HepG2 (cell line): ENCODE measurements around the gene ACAP3. TPM values are rescaled to one million over a fixed set of nuclear protein-coding genes. Genes with fewer than 3 reads are reported as not detected.

Experiments
- MEIS2 ChIP-seq: sonication (generic); formaldehyde crosslinking; IDR thresholded peaks from 2 replicates; pipeline ENCODE4 v1.9.0; 2021; ENCODE audit warnings: mild to moderate bottlenecking, missing genetic modification reagents
- NCOA1 ChIP-seq: sonication (generic); formaldehyde crosslinking; IDR thresholded peaks from 2 replicates; pipeline ENCODE4 v1.9.0; 2021; ENCODE audit warnings: missing genetic modification reagents
- NCOA2 ChIP-seq: sonication (generic); formaldehyde crosslinking; IDR thresholded peaks from 2 replicates; pipeline ENCODE4 v1.8.0; 2022; ENCODE audit warnings: inconsistent platforms
- RCOR2 ChIP-seq: IDR thresholded peaks from 2 replicates; pipeline ENCODE4 v1.6.1; 2016; ENCODE audit warnings: missing biosample characterization, missing genetic modification reagents
- TGIF2 ChIP-seq: IDR thresholded peaks from 2 replicates; pipeline ENCODE4 v1.6.1; 2016; ENCODE audit warnings: control low read depth, missing compliant biosample characterization
- ZFP91 ChIP-seq: sonication (generic); formaldehyde crosslinking; IDR thresholded peaks from 2 replicates; pipeline ENCODE4 v1.9.0; 2022; ENCODE audit warnings: missing genetic modification reagents, mild to moderate bottlenecking, borderline replicate concordance
- ZNF224 ChIP-seq: sonication (generic); formaldehyde crosslinking; IDR thresholded peaks from 2 replicates; pipeline ENCODE4 v1.5.0; 2020; ENCODE audit warnings: mild to moderate bottlenecking, missing genetic modification reagents
- ZNF530 ChIP-seq: sonication (generic); formaldehyde crosslinking; IDR thresholded peaks from 2 replicates; pipeline ENCODE4 v1.5.0; 2020; ENCODE audit warnings: low read depth, mild to moderate bottlenecking, missing genetic modification reagents
- ZNF670 ChIP-seq: sonication (generic); formaldehyde crosslinking; IDR thresholded peaks from 2 replicates; pipeline ENCODE4 v1.8.0; 2022; ENCODE audit warnings: mild to moderate bottlenecking, missing genetic modification reagents, borderline replicate concordance
- ZNF878 ChIP-seq: sonication (generic); formaldehyde crosslinking; IDR thresholded peaks from 2 replicates; pipeline ENCODE4 v1.8.1; 2023; ENCODE audit warnings: mild to moderate bottlenecking, missing genetic modification reagents, moderate library complexity
- polyA plus RNA-seq, 8 experiments: library from polyadenylated mRNA; depleted of rRNA in 3 of 8; stranded (reverse) in 7 of 8; unstranded in 1 of 8; fragments of >200 nt; fragmentation: Illumina TruSeq in 4 of 8; extraction: Trizol in 4 of 8; gene quantifications; 2 replicates each; pipeline versions ENCODE4 v1.2.1 to v1.2.3, GENCODE V29; 2011 to 2016; ENCODE audit warnings: low read depth in 4 of 8, missing spikeins in 1 of 8, mixed read lengths in 1 of 8; ENCODE audit not compliant: insufficient read depth in 1 of 8
- total RNA-seq, 5 experiments: library from RNA; depleted of rRNA; stranded (reverse); fragments of >200 nt; fragmentation: Illumina TruSeq; extraction: Trizol; gene quantifications; 2 replicates each; pipeline ENCODE4 v1.2.3, GENCODE V29; 2016; ENCODE audit warnings: low read depth in 1 of 5
- TF ChIP-seq, protein P1 (sequence below): sonication (generic); formaldehyde crosslinking; IDR thresholded peaks from 2 replicates; pipeline ENCODE4 v1.5.1; 2020; ENCODE audit warnings: mild to moderate bottlenecking, missing genetic modification reagents, moderate library complexity
- TF ChIP-seq, protein P2 (sequence below): sonication (generic); formaldehyde crosslinking; IDR thresholded peaks from 2 replicates; pipeline ENCODE4 v1.4.0; 2020; ENCODE audit warnings: missing genetic modification reagents
- TF ChIP-seq, protein P3 (sequence below), 2 experiments: fragments of 450-650 bp in 1 of 2; sonication (generic) in 1 of 2; formaldehyde crosslinking; IDR thresholded peaks; 2 replicates each; pipeline versions ENCODE4 v1.5.0 to v1.8.0; 2020 to 2022; ENCODE audit warnings: mild to moderate bottlenecking in 1 of 2, missing genetic modification reagents in 1 of 2
- TF ChIP-seq, protein P4 (sequence below): sonication (generic); formaldehyde crosslinking; IDR thresholded peaks from 2 replicates; pipeline ENCODE4 v1.4.0; 2020; ENCODE audit warnings: missing genetic modification reagents, borderline replicate concordance

Gene ACAP3
- total and polyA plus RNA-seq, 2 of the 13 experiments (the other 11 are each of a cell fraction or from before 2014, with no cell fraction given): 29.4 to 50.8 TPM

- TF ChIP-seq, protein P1, sequence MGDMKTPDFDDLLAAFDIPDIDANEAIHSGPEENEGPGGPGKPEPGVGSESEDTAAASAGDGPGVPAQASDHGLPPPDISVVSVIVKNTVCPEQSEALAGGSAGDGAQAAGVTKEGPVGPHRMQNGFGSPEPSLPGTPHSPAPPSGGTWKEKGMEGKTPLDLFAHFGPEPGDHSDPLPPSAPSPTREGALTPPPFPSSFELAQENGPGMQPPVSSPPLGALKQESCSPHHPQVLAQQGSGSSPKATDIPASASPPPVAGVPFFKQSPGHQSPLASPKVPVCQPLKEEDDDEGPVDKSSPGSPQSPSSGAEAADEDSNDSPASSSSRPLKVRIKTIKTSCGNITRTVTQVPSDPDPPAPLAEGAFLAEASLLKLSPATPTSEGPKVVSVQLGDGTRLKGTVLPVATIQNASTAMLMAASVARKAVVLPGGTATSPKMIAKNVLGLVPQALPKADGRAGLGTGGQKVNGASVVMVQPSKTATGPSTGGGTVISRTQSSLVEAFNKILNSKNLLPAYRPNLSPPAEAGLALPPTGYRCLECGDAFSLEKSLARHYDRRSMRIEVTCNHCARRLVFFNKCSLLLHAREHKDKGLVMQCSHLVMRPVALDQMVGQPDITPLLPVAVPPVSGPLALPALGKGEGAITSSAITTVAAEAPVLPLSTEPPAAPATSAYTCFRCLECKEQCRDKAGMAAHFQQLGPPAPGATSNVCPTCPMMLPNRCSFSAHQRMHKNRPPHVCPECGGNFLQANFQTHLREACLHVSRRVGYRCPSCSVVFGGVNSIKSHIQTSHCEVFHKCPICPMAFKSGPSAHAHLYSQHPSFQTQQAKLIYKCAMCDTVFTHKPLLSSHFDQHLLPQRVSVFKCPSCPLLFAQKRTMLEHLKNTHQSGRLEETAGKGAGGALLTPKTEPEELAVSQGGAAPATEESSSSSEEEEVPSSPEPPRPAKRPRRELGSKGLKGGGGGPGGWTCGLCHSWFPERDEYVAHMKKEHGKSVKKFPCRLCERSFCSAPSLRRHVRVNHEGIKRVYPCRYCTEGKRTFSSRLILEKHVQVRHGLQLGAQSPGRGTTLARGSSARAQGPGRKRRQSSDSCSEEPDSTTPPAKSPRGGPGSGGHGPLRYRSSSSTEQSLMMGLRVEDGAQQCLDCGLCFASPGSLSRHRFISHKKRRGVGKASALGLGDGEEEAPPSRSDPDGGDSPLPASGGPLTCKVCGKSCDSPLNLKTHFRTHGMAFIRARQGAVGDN: peak; percentile 63
- TF ChIP-seq MEIS2 (CRISPR knock-in tag) (no peak), TGIF2 (CRISPR knock-in tag) (no peak), ZNF530 (CRISPR knock-in tag) (no peak), ZNF670 (CRISPR knock-in tag) (no peak), RCOR2 (CRISPR knock-in tag) (no peak), NCOA1 (CRISPR knock-in tag) (no peak), NCOA2 (CRISPR knock-in tag) (no peak), ZNF878 (CRISPR knock-in tag) (no peak), ZFP91 (CRISPR knock-in tag) (peak; percentile 70), ZNF224 (CRISPR knock-in tag) (no peak)
- TF ChIP-seq, protein P2, sequence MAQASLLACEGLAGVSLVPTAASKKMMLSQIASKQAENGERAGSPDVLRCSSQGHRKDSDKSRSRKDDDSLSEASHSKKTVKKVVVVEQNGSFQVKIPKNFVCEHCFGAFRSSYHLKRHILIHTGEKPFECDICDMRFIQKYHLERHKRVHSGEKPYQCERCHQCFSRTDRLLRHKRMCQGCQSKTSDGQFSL (CRISPR knock-in tag): no peak
- TF ChIP-seq, protein P3, sequence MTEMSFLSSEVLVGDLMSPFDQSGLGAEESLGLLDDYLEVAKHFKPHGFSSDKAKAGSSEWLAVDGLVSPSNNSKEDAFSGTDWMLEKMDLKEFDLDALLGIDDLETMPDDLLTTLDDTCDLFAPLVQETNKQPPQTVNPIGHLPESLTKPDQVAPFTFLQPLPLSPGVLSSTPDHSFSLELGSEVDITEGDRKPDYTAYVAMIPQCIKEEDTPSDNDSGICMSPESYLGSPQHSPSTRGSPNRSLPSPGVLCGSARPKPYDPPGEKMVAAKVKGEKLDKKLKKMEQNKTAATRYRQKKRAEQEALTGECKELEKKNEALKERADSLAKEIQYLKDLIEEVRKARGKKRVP (CRISPR knock-in tag; IDR thresholded peaks at IDR 0.05): no peak
- TF ChIP-seq, protein P4, sequence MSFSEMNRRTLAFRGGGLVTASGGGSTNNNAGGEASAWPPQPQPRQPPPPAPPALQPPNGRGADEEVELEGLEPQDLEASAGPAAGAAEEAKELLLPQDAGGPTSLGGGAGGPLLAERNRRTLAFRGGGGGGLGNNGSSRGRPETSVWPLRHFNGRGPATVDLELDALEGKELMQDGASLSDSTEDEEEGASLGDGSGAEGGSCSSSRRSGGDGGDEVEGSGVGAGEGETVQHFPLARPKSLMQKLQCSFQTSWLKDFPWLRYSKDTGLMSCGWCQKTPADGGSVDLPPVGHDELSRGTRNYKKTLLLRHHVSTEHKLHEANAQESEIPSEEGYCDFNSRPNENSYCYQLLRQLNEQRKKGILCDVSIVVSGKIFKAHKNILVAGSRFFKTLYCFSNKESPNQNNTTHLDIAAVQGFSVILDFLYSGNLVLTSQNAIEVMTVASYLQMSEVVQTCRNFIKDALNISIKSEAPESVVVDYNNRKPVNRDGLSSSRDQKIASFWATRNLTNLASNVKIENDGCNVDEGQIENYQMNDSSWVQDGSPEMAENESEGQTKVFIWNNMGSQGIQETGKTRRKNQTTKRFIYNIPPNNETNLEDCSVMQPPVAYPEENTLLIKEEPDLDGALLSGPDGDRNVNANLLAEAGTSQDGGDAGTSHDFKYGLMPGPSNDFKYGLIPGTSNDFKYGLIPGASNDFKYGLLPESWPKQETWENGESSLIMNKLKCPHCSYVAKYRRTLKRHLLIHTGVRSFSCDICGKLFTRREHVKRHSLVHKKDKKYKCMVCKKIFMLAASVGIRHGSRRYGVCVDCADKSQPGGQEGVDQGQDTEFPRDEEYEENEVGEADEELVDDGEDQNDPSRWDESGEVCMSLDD (CRISPR knock-in tag): no peak
These were observed 15.9 kb downstream of the ACAP3 start (continued) for GRCh38 chr1:1291548-1292441.
